PFSK-1 (cell line): Measurements from ENCODE around the gene KCNMB2.

ENCODE experiments used
- SIN3A ChIP-seq: IDR thresholded peaks from 2 replicates; pipeline ENCODE4 v1.6.1; 2012; ENCODE audit warnings: mild to moderate bottlenecking, low read length, moderate library complexity, borderline replicate concordance; ENCODE audit not compliant: insufficient read depth
- TAF1 ChIP-seq: IDR thresholded peaks from 2 replicates; pipeline ENCODE4 v1.6.1; 2012; ENCODE audit warnings: low read length, control low read depth, borderline replicate concordance; ENCODE audit not compliant: insufficient read depth

DNA sequence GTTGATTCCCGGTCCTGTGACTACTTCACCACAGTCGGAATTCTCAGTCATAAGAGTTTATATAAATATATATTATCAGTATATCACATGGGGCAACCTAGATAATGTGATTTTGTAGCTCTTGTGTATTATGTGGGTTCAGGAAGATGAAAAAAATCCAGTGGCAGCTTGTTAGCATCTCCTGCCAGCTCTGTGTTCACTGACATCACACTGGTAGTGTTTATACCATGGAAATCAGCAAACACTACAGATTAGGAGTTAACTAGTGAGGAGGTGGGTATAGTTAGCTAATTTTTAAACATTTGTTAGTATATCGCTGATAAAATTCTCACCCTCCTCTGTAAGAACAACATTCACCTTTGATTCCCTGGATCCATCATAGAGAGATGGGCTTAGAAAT, 44.5 kb upstream of the KCNMB2 start:
- TF ChIP-seq SIN3A (no peak), TAF1 (no peak)
